CD4-positive, alpha-beta T cell treated with Interleukin-6 at 100 ng/mL for 8 hours (primary cell): ENCODE results near the gene PTPRT.
"Not testable (repeated sequence)": the region's sequence is repeated elsewhere in the genome, so short reads cannot be mapped to it uniquely, and the experiment has no call there.

Source experiments
- DNase-seq: peaks from one replicate; pipeline ENCODE4 v3.0.0-alpha.2; 2020; ENCODE audit warnings: mixed read lengths, low spot score

PTPRT gene

DNA sequence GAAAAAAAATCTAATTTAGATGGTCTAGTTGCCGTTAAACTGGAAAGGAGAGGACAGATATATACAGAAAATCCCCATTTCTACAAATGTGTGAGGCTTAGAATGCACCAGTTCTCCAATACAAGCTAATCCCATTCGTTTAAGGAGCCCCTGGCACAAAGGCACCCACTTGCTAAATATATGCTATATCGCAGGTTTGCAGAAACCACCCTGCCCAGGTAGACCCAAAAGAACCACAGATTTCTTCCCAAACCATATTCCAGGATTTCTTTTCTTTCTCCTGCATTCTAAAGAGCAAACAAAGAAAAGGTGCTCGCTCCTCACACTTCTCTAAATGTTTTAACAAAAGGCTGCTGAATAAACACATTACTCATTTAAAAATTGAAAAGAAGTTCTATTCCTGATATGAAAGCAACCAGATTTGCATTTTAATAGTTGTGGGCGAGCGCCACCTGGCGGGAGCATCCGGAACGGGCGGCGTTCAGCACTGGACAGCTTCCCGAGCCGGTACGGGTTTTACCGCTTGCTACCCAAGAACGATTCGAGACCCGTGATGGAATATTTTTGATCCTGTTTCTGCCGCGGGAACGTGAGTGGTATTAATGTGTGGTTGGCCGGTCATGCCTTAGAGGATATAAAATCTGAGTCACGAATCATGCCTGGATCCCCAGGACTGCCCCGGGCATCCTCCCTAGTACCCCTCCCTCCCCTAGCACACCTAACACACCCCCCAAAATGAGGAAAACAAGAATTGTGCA lies 2.1 kb downstream of the PTPRT start:
- peak; percentile 5 for DNase-seq

DNA sequence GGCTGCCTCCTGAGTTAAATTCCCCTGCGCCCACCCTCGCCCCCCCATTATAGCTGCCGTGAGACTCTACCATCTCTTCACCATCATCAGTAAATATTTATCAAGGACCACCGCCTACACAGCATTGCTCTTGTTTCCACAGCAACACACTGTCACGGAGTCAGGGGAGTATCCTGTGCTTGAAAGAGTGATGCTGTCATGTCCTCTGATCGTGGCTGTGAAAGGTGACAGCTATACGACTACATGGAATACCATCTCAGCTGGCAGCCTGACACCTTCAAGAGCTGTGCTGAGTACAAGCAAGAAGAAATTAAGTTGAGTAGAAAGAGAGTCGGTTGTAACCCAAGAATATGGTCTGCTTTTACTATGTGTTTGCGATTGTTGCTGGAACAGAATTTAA lies 3.4 kb downstream of the PTPRT start:
- no peak for DNase-seq

DNA sequence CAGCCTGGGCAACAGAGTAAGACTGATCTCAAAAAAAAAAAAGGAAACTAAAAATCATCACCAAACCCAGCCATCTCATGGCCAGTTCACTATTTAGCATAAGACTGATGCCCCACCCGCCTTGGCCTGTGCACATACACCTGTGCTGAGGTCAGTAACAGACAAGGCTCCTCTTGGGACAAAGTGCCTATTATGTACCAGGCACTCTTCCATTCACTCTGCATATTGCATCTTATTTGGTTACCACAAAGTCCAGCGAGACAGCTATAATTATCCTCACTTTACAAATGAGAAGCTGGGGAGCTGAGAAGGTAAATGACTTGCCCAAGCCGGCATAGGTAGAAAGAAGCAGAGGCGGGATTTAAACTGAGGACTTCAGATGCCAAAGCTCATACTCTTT lies 3.8 kb downstream of the PTPRT start:
- no peak for DNase-seq

- DNase-seq: no peak
Measured at GRCh38 chr20:43183536-43184070, 6.1 kb downstream of the PTPRT start.

GRCh38 chr20:43178080-43178479 lies 11.6 kb downstream of the PTPRT start:
- no peak for DNase-seq

DNA sequence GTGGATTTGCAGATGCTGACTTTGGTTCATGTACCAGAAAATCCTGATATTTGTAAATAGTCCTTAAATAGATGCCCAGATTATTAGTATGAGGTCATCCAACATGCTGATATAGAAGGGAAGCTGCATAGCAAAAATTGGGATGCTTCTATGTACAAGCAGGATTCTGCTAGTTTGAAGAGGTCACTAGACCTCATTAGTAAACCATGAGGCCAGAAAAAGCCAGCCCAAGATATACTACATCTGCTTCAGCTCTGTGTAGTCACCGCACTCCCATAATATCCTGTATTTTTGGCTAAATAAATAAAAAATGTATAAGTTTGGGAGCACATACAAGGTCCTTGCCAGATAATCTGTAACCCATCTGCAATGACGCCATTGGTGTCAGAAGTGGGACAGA lies 13.0 kb downstream of the PTPRT start:
- no peak for DNase-seq

DNA sequence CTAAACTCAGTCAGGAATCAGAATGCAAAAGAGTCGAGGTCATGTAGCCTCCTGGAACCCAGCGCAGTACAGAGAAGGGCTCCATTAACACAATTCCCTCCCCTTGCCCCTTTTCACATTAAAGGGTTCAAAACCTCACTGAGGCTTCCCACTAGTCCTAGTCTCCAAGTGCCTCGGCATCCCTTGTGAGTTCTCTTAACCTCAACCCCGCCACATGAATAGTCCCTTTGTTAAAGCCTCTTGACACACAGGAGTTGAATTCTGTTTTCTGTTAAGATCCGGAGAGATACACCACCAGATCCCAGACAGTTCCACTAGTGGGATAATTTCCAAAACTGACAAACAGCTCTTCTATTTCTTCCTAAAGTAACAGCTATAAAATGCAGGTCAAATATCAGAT lies 17.8 kb downstream of the PTPRT start:
- no peak for DNase-seq

DNA sequence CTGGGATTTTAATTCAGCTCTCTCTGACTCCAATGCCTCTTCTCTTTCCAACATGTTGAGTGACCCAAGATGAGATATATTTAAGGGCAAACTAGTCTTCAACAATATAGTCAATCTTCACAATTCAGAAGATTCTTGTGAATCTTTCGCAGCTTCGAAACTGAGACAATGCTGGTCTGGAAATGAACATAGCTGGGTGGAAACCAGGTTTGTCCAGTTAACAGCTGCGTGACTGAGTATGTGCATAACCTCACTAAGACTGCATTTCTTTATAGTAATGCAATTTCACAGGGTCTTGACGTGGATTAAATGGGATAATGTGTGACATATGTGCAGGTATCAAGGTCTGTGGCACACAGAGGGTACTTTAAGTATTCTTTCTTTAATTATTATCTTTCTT lies 18.9 kb downstream of the PTPRT start:
- no peak for DNase-seq

- no peak for DNase-seq
Measured at GRCh38 chr20:43167615-43168014, 22.1 kb downstream of the PTPRT start.

- DNase-seq: no peak
Measured at GRCh38 chr20:43167021-43167420, 22.7 kb downstream of the PTPRT start.

DNA sequence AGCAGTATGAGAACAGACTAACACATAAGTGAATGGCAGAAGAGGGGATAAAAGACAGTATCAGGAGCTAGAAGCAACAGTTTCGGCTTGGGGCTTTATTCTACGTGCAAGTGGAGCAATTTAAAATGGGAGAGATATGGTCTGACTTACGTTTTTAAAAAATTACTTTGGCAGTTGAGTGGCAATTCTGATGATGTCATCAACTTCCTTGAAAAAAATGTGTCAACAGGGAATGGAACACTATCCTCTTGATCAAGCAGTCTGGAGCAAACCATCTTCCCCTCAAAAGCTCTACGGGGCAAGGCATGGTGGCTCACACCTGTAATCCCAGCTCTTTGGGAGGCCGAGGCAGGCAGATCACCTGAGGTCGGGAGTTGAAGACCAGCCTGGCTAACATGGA lies 24.1 kb downstream of the PTPRT start:
- DNase-seq: no peak

GRCh38 chr20:43164736-43165135 lies 25.0 kb downstream of the PTPRT start:
- not testable (repeated sequence) for DNase-seq

GRCh38 chr20:43161716-43162115 lies 28.0 kb downstream of the PTPRT start:
- DNase-seq: no peak

DNA sequence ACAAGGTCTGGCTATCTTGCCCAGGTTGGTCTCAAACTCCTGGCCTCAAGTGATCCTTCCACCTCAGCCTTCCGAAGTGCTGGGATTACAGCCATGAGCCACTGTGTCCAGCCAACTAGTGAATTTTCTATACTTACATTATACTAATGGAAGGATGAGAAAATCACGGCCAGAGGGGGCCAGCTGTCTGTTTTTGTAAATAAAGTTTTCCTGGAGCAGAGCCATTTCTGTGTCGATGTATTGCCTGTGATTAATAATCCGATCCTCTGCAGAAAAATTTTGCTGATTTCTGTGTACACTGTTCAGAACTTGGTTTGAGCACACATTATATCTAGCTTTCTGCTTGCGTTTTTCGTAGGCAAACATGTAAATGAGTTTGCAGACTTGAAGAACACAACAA lies 28.8 kb downstream of the PTPRT start:
- no peak for DNase-seq

- no peak for DNase-seq
Measured at GRCh38 chr20:43159994-43160393, 29.7 kb downstream of the PTPRT start.

DNA sequence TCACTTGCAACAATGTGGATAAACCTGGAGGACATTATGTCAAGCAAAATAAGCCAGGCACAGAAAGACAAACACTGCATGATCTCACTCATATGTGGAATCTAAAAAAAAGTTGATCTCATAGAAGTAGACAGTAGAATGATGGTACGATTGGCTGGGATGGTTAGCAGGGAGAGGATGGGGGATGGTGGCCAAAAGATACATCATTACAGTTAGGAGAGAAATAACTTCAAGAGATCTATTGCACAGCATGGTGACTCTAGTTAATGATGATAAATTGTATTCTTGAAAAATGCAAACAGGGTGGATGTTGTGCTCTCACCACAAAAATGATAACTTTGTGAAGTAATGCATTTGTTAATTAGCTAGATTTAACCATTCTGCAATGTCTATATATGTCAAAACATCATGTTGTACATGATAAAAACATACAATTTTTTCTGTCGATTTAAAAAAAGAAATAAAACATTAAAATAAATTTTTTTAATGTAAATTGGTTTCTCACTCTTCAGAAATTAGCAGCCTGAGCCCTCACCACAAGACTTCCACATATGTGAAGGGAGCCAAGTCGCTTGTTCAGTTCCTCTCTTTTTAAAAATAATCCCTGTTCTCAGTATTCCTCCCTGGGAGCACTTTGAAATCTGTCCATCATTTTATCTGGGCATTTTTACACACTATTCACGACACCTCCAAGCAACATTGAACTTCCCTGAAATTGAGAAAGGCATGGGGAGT lies 34.2 kb downstream of the PTPRT start:
- DNase-seq: no peak

DNA sequence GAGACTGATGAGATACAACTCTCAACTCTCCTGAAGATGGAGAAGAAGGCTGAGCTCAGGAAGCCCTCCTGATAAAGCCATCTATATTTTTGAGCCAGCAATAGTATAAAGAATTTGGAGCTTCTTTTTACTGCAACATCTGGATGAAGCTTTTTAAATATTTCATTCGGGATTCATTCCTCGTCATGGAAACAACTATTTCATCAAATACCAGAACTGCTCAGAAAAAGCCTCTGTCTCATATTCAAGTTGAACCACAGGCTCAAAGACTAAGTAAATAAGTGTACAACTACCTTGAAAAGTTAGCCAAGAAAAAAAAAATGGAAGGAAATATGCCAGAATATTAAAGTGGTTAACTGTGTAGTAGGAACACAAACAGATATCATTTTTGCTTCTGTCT lies 37.8 kb downstream of the PTPRT start:
- no peak for DNase-seq

DNA sequence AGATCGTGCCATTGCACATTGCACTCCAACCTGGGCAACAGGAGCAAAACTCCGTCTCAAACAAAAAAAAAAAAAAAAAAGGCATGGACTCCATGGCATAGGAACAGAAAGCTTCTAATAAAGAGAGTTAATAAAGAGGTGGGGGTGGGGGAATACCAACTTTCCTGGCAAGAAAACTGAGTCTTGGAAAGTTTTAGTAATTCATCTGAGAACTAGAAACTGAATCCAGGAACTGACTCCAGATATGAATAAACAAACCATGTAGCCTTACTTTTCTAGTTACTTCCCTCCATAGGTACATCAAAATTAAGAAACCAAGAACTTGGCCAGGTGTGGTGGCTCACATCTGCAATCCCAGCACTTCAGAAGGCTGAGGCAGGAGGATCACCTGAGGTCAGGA lies 38.5 kb downstream of the PTPRT start:
- DNase-seq: no peak

DNA sequence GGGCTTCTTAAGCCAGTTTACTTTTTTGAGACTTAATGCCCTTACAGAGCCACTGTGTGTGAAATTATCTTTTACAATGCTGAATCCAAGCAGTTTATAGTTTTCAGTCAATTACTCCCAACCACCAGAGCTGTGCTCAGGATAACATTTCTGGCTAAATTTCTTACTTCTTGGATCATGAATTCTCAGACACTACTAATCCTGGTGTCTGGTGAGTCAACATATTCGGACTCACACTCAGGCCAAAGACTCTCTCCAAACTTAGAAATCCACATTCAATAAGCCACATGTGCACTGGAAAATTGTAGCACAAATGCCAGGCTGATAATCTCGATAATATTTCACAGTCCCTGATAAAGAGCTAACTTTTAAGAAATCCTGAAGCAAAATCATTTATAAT lies 49.0 kb downstream of the PTPRT start:
- DNase-seq: no peak

- no peak for DNase-seq
Measured at GRCh38 chr20:43138061-43138770, 51.5 kb downstream of the PTPRT start.

DNA sequence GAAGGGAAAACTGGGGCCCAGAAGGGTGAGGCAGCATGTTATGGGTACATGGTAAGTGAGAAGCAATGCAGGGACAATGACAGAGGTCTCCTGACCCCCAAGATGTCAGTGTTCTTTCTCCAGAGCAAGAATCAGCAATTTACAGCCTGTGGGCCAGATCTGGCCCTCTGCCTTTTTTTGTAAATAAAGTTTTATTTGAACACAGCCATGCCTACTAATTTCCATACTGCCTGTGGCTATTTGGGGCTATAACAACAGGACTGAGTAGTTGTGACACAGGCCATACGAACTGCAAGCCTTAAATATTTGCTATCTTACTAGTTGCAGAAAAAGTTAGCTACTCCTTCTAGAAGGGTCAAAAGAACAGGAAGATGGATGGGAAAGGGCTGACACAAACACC lies 52.5 kb downstream of the PTPRT start:
- no peak for DNase-seq

GRCh38 chr20:43124241-43124640 lies 65.5 kb downstream of the PTPRT start:
- DNase-seq: no peak

GRCh38 chr20:43123180-43123579 lies 66.5 kb downstream of the PTPRT start:
- no peak for DNase-seq
